ENCODE results near the gene SENP2. TPM values are rescaled to one million over a fixed set of nuclear protein-coding genes. Genes with fewer than 3 reads are reported as not detected.

SENP2 gene
- total RNA-seq, 1 experiment from 2014 or later = 56.9 TPM

GRCh38 chr3:185606196-185606595 is 20.1 kb downstream of the SENP2 start (continued):
- TF ChIP-seq, protein P1, sequence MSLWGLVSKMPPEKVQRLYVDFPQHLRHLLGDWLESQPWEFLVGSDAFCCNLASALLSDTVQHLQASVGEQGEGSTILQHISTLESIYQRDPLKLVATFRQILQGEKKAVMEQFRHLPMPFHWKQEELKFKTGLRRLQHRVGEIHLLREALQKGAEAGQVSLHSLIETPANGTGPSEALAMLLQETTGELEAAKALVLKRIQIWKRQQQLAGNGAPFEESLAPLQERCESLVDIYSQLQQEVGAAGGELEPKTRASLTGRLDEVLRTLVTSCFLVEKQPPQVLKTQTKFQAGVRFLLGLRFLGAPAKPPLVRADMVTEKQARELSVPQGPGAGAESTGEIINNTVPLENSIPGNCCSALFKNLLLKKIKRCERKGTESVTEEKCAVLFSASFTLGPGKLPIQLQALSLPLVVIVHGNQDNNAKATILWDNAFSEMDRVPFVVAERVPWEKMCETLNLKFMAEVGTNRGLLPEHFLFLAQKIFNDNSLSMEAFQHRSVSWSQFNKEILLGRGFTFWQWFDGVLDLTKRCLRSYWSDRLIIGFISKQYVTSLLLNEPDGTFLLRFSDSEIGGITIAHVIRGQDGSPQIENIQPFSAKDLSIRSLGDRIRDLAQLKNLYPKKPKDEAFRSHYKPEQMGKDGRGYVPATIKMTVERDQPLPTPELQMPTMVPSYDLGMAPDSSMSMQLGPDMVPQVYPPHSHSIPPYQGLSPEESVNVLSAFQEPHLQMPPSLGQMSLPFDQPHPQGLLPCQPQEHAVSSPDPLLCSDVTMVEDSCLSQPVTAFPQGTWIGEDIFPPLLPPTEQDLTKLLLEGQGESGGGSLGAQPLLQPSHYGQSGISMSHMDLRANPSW (CRISPR knock-in tag; conservative IDR thresholded peaks at IDR 0.05; ENCODE audit: low read depth) = no peak
- no peak for TF ChIP-seq CDX4 (CRISPR knock-in tag; IDR thresholded peaks at IDR 0.05; ENCODE audit: borderline replicate concordance)
- no peak for TF ChIP-seq NFYB (CRISPR knock-in tag; conservative IDR thresholded peaks at IDR 0.05; ENCODE audit: low read depth)
- TF ChIP-seq ARID4B (CRISPR knock-in tag; IDR thresholded peaks at IDR 0.05; ENCODE audit: borderline replicate concordance) = no peak
- TF ChIP-seq ZNF425 (CRISPR knock-in tag; conservative IDR thresholded peaks at IDR 0.05) = no peak
- no peak for TF ChIP-seq ZSCAN18 (CRISPR knock-in tag; IDR thresholded peaks at IDR 0.05)

GRCh38 chr3:185613016-185613415 is 26.9 kb downstream of the SENP2 start:
- H3K9me3 Mint-ChIP-seq = no peaks in the 10 kb centered on the region
- ChIA-PET CTCF (no interaction called here), POLR2A (no interaction called here)
- H3K36me3 Mint-ChIP-seq = peaks cover 62% of the 10 kb centered on the region
- no peak for DNase-seq (ENCODE audit: low spot score)
- H3K27me3 Mint-ChIP-seq (ENCODE audit: low read depth) = no peaks in the 10 kb centered on the region
- H3K4me3 Mint-ChIP-seq = no peak overlapping the region
- H3K4me1 Mint-ChIP-seq = no peaks in the 10 kb centered on the region
- no peak for ATAC-seq
- no peak overlapping the region for H3K27ac Mint-ChIP-seq
- TF ChIP-seq ATF1 (CRISPR knock-in tag; IDR thresholded peaks at IDR 0.05) (no peak), MLX (CRISPR knock-in tag; IDR thresholded peaks at IDR 0.05) (no peak), NFE2L1 (CRISPR knock-in tag; IDR thresholded peaks at IDR 0.05) (no peak), ZBTB43 (CRISPR knock-in tag; IDR thresholded peaks at IDR 0.05) (no peak), PRRX2 (CRISPR knock-in tag; IDR thresholded peaks at IDR 0.05) (no peak), GTF2I (CRISPR knock-in tag; conservative IDR thresholded peaks at IDR 0.05) (no peak), FOXP1 (CRISPR knock-in tag; IDR thresholded peaks at IDR 0.05; ENCODE audit: borderline replicate concordance) (no peak), GABPB1 (CRISPR knock-in tag; IDR thresholded peaks at IDR 0.05) (no peak), IRF2 (CRISPR knock-in tag; IDR thresholded peaks at IDR 0.05; ENCODE audit: borderline replicate concordance, low read depth) (no peak)
- TF ChIP-seq, protein P2, sequence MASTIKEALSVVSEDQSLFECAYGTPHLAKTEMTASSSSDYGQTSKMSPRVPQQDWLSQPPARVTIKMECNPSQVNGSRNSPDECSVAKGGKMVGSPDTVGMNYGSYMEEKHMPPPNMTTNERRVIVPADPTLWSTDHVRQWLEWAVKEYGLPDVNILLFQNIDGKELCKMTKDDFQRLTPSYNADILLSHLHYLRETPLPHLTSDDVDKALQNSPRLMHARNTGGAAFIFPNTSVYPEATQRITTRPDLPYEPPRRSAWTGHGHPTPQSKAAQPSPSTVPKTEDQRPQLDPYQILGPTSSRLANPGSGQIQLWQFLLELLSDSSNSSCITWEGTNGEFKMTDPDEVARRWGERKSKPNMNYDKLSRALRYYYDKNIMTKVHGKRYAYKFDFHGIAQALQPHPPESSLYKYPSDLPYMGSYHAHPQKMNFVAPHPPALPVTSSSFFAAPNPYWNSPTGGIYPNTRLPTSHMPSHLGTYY (CRISPR knock-in tag; IDR thresholded peaks at IDR 0.05) = no peak
- TF ChIP-seq, protein P3, sequence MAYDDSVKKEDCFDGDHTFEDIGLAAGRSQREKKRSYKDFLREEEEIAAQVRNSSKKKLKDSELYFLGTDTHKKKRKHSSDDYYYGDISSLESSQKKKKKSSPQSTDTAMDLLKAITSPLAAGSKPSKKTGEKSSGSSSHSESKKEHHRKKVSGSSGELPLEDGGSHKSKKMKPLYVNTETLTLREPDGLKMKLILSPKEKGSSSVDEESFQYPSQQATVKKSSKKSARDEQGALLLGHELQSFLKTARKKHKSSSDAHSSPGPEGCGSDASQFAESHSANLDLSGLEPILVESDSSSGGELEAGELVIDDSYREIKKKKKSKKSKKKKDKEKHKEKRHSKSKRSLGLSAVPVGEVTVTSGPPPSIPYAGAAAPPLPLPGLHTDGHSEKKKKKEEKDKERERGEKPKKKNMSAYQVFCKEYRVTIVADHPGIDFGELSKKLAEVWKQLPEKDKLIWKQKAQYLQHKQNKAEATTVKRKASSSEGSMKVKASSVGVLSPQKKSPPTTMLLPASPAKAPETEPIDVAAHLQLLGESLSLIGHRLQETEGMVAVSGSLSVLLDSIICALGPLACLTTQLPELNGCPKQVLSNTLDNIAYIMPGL (CRISPR knock-in tag; IDR thresholded peaks at IDR 0.05) = no peak
- TF ChIP-seq, protein P4, sequence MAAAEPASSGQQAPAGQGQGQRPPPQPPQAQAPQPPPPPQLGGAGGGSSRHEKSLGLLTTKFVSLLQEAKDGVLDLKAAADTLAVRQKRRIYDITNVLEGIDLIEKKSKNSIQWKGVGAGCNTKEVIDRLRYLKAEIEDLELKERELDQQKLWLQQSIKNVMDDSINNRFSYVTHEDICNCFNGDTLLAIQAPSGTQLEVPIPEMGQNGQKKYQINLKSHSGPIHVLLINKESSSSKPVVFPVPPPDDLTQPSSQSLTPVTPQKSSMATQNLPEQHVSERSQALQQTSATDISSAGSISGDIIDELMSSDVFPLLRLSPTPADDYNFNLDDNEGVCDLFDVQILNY (CRISPR knock-in tag; IDR thresholded peaks at IDR 0.05) = no peak
